HuH-7 (cell line): Measurements from ENCODE around the gene NAA10.

Source experiments
- DNase-seq: peaks from one replicate; pipeline ENCODE4 v3.0.0; 2011; ENCODE audit warnings: low spot score

The NAA10 gene

GRCh38 chrX:153883163-153883843 lies 51.5 kb downstream of the NAA10 start:
- no peak for DNase-seq

DNA sequence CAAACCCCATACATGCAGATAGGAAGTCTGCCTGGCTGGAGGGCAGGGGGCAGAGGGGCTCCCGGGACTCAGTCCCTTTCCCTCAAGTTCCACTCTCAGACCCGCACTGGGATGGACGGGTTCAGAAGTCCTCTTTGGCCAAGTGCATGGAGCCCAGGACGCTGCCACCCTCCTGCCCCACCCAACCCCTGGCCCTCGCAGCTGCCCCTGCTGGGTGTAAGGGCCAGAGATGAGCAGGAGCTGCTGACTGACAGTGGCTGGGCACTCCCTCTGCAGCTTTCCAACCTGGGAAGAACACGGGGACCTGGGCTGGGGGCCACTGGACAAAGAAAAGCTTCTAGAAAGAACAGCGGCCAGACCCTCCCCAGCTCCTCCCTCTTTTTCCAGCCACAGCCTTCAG lies 52.3 kb downstream of the NAA10 start:
- no peak for DNase-seq

- peak; percentile 18 for DNase-seq
Observed at GRCh38 chrX:153882086-153882498, 52.7 kb downstream of the NAA10 start.

DNA sequence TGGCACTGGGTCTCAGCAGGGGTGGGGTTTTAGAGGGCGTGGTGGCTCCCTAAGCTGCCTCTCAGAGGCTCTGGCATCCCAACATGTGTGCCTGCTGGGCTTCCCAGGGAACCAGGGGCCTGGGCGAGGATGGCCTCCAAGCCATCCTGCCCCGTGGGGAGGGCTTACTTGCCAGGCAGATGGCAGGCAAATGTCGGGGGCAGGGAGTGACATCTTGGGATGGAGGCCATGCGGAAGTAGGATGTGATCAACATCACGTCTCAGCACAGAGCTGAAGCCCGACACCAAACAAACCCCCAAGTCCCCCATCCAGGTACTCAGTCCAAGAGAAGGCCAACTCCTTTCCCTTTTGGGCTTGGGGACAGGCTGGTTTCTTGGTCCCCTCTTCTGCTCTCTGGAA lies 53.6 kb downstream of the NAA10 start:
- DNase-seq: no peak

- DNase-seq: no peak
Observed at GRCh38 chrX:153880440-153880815, 54.4 kb downstream of the NAA10 start.

GRCh38 chrX:153879741-153880439 lies 54.9 kb downstream of the NAA10 start:
- no peak for DNase-seq
